HG03175 (cell line): ENCODE measurements around the gene KCNQ1.

Source experiments
- ATAC-seq: cut with Tn5 transposase; IDR thresholded peaks from one replicate; pipeline ENCODE4 v1.9.1; 2021; ENCODE audit warnings: mild to moderate bottlenecking, moderate library complexity; ENCODE audit not compliant: unreplicated experiment

Gene KCNQ1

DNA sequence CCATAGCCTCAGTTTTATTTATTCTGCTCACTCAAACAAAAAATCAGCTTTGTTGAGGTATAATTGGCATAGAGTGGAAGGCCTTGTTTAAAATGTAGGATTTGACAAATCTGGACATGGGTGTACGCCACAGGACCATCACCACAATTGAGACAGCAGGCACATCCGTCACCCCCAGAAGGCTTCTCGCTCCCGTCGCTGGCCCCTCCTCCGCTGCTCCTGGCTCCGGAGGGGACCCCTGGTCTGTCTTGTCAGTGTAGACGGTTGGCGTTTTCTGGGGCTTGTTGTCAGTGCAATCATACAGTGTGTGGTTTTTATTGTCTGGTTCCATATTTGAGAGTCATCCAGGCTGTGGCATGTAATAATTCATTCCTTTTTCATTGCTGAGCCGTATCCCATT, 97.6 kb downstream of the KCNQ1 start:
- ATAC-seq, result no peak

DNA sequence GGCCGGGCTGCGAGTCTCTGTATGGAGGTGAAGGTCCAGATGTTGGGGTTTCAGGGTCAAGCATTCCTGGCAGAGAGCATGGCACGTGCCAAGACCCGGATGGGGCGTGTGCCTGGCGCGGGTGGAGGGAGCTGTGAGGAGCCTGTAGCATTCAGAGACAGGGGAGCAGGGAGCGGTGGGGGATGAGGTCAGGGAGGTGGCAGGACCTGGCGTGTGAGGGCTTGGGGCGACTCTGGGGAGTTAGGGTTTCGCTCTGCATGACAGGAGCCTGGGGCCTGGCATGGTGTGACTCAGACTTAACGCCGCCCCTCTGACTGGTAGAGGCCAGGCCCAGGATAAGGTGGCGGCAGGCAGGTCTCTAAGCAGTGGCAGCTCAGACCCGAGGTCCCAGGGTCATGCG, 103.0 kb downstream of the KCNQ1 start:
- no peak for ATAC-seq

DNA sequence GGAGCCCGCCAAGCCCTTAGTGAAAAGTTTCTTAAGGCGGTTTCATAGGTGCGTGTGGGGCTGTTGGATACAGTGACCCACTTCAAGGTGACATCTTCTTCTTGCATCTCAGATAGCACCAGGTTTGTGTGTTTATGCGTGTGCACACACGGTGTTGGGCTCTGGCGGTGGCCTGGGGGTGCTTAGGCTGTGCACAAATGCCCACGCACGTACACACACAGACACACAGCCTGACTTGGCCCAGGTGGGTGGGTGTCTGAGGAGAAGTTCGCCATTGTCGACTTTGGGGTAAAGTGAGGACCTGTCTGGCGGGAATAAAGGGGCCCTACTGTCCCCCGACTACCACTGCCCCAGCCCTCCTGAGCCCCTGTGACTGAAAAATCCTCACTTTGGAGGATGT, 103.8 kb downstream of the KCNQ1 start:
- ATAC-seq, result no peak

DNA sequence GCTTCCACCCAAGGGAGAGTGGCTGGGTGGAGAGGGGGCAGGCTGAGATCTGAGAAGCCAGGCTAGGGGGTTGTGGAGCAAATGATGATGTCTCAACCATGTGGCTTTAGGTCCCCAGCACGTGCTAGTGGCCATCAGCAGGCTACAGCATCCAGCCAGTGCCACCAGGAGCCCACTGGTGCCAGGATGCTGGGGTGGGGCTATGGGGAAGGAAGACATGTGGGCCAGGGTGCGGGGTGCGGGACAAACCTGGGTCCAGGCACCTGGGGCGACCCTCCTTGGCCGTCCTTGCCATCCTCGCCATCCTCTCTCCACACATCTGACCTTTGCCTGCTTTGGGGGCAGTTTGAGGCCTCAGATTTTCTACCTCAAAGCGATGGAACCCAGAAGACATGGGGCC, 104.3 kb downstream of the KCNQ1 start:
- no peak for ATAC-seq

DNA sequence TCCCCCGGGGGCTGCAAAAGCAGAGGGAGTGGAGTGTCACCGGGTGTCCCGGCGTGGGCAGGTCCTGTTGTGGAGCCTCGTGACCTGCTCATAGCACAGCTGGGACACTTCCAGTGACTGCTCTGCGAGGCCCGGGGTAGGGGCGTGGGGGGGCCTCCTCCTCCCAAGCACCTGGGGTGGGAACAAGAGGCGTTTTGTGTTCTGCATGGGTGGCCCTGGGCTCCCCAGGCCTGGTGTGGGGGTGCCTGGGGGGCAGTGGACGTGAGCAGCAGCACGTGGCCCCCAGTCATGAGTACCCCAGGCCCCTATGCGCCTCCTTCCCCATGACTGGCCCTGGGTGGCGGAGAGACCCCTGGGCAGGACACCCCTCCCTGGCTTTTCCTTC, 104.7 kb downstream of the KCNQ1 start:
- ATAC-seq, result no peak

DNA sequence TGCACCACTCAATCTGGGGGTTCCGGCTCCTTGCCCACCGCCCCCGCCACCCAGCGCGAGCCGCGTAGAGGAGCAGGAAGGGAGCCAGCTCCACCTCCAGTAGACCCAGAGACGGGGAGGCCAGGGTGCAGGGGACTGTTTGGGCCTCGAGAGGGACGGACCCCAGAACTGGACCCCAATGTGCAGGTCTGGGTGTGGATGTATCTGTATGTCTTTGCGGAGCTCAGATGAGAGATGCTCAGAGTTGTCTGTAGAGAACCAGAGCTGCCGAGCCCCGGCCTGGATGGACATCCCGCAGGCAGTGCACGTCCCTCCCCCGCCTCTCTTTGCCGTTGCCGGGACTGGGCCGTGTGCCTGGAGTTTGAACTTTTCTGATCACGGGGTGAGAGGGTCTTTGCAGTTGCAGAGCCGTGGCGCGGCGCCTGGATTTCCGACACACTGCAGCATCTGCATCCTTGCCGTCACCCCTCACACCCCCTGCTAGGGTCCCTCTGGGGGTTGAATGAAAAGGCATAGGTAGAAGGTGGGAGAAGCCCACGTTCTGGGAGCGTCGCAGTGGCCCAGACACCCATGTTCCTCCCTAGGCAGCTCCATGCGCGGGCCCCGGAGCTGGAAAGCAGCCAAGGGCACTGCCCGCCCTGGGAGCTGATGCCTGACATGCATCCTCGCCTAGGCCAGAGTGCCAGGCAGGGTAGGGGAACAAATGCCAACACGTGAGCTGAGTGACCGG, 105.2 kb downstream of the KCNQ1 start:
- ATAC-seq, result no peak

DNA sequence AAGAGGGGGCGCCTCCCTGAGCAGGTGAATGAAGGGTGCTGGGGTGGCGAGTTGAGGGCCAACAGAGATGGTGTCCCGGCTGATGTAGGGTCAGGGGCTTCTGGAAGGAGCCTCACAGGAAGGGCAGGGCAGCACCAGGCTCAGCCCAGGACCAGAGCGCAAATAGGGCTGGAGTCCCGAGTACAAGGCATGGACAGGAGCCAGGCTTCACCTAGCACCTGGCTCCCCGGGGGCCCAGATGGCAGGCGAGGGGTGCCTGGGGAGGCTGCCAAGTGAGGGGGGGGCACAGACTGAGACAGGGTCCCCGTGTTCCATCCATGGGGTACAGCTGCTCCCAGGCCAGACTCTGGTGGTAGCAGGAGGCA, 105.8 kb downstream of the KCNQ1 start:
- no peak for ATAC-seq

DNA sequence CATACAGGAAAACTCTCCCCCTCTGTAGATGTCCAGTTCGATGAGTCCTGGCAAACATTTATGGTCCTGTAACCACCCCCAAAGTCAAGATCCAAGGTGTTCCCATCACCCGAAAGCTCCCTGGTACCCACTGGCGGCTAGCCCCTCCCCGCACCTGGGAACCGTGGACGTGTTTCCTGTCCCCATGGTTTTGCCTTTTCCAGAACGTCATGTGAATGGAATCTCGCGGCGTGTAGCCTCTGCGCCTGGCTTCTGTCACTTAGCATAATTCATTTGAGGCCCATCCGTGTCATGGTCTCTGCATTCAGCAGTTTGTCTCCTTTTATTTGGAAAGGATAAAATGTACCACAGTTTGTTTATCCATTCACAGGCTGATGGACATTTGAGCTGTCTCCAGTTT, 106.3 kb downstream of the KCNQ1 start:
- ATAC-seq, result no peak

DNA sequence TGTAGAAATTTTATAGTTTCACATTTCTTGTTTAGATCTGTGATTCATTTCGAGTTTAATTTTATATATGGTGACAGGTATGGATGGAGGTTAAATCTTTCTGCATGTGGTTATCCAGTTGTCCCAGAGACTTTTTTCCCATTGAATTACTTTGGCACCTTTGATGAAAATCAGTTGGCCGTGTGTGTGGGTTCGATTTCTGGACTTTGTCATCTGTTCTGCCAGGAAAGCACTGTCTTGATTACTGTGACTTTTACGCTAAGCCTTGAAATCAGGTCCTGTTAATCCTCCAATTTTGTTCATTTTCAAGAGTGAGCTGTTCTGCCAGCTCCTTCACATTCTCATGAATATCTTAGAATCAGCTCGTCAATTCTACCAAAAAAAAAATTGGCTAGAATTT, 107.4 kb downstream of the KCNQ1 start:
- ATAC-seq, result no peak

DNA sequence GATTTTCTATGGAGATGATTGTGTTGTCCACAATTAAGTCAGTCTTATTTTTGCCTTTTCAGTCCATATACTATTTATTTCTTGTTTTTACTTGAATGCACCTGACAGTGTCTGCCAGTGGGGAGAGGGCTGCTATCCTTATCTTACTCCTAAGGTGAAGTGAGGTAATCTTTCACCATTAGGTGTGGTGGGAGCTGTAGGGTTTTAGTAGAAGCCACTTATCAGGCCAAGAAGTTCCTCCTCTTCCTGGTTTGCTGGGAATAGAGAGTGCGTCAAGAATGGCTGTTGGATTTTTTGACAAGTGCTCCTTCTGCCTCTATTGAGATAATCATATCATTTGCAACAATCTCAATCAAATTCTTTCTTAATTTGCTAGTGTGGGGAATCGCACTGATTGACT, 108.4 kb downstream of the KCNQ1 start:
- no peak for ATAC-seq

DNA sequence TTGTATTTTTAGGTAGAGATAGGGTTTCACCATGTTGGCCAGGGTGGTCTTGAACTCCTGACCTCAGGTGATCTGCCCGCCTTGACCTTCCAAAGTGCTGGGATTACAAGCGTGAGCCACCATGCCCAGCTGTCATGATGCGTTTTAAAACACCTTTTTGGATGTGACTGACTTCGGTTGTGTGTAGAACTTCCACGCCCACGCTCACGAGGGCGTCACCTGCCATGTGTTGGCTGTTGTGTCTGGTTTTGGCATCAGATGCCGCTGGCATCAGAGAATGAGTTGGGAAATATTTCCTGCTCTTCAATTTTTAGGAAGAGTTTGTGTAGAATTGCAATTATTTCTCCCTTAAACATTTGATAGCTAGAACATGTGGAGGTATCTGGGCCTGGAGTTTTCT, 109.1 kb downstream of the KCNQ1 start:
- no peak for ATAC-seq

DNA sequence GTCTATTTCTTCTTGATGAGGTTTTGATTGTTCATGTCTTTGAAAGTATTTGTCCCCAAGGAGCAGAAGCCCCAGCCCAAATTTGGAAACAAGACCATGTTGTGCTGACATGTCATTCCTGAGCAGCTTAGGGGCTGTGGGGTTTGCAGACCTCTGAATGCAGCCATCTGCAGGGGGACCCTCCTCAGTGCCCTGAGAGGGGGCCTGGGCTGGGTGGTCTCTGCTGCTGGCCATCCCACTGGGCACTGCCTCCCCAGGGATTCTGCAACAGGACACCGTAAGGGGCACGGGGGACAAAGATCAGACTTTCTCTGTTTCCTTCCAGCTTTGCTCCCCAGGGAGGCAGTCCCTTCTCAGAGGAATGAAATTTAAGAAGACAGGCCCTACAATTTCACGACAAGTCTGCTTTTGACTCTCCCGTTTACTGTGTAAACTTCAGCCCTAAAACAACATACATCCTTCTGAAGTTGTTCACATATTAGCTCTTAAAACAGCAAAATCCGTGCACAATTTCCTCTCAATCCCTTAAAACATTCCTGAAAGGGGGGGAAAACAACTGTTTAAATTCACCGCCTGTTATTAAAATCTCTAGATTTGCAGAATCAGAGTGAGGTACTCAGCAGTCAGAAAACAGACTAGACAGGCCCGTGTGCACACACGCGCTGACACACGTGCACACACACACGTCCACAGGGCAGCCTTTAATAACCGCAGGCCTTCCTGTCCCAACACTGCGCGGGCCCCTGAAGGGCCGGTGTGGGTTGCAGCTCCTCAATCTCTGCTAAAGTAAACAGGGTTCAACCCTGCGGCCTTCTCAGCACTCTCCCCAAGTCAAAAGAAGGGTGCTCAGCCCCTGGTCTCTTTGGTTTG, 109.8 kb downstream of the KCNQ1 start:
- ATAC-seq, result no peak

DNA sequence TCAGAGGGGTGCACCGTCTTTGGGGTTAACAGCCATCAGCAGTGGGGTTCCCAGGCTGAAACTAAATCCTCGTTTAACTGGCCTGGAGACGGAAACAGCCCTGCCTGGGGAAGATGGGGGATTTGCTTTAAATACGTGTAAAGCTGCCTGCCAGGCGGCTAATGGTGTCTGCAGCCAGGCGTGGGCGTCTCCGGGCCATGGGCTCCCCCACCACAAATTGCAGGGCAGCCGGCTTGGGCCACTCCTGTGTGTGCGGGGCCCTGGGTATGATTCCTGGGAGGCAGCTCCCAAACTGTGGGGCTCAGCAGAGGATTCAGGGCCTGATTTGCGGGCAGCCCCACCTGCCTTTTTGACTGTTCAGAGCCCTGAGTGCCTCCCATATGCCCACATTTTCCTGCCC, 110.5 kb downstream of the KCNQ1 start:
- no peak for ATAC-seq

DNA sequence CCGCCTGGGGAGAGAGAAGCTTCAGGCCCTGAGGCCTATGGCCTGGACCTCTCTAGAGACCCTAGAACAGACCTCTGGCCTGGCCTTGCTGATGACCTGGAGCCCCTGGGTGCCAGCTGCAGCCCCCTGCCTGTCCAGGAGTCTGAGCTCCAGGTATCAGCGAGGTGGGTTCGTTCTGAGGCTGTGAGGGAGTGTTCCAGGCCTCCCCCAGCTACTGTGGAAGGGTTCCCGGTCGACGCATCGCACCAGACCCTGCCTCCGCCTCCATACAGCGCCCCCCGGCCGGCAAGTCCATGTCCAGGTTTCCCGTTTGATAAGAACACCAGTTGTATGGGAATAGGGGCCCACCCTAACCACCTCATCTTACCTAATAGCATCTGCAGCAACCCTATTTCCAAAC, 111.1 kb downstream of the KCNQ1 start:
- no peak for ATAC-seq

DNA sequence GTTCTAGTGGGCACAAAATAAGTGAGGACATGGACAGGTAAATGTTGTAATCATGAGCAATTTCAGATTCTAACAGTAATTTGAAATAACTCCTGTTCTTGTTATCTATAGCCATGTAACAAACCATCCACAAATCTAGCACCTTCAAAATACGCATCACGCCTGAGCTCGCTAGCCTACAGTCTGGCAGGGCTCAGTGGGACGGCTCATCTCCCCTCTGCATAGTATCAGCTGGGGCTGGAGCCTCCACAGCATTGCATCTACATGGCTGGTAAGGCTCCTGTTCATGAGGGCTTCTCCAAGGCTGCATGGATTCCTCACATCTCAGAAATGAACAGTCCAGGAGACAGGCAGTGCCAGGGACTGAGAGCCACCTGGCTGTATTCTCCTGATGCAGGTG, 112.6 kb downstream of the KCNQ1 start:
- ATAC-seq, result no peak

DNA sequence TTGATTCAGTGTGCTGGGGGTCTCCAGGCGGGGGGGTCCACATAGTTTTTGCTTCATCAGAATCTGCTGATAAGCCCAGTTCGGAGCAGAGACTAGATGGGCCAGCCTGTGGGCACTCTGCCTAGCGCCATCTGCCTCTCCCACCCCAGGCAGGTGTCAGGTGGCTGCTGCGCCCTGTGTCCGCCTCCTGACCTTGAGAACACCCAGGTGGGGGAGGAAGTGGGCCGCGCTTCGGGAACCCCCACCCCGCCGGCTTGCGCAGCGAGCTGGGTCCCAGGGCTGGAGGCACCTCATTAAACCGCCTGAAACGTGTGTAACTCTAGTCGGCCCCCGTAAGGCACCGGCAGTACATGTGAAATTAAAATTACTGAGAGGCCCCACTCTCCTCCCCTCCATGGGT, 113.6 kb downstream of the KCNQ1 start:
- ATAC-seq, result no peak

DNA sequence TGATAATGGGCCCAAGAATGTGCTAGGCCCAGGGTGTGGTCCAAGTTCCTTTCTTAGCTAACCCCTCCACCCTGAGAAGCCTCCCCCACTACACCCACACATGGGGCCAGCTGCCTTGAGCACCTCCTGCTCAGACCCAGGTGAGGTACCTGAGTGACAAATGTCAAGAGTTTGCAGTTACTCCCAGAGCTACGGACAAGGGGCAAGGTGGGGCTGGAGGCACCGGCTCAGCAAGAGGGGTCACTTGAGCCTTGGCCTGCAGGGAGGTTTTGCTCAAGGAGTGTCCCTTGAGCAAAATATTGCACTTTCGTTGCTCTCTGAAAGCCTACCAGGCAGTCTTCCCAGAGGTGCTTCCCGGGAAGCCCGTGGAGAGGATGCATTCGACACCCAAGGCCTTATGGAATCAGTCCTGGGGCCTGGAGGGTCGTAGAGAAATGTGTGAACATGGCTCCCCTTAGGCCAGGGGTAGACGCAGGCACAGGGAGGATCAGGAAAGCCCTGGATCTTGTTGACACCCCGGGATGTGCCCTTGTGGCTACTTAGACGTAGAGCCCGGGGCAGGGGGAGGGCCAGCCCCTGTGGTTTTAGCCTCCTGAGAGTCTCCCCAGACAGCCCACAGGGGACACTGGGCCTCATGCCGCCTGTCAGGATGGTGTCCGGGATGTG, 114.2 kb downstream of the KCNQ1 start:
- ATAC-seq, result no peak

DNA sequence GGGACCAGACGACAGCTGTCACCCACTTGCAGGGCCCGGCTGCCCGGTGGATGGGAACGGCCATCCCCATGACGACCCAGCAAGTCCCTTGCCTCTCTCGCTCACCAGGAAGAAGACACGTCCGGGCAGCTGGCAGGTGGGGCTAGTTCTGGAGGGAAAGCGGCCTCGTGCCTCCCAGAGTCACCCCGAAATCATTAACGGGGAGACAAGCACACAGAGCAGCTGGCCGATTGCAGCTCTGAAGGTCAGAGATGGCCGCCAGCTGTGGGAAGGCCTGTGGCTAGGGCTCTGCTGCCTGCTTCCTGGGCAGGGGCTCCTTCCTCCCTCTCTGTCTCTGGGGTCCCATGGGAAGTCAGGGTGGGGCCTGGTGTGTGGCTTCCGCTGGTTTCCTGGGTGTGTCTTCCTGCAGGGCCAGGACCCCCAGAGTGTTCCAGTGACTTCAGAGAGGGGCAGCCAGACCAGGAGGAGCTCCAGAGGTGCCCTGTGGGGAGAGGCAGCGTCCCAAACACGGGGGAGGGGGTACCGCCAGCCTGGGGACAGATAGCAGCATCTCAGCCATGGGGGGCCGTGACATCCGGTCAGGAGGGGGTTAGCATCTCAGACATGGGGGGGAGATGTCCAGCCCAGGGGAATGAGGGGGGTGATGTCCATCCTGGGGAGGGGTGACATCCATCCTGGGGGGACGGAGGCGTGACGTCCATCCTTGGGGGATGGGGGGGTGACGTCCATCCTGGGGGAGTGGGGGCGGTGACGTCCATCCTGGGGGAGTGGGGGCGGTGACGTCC, 114.9 kb downstream of the KCNQ1 start:
- ATAC-seq, result no peak

DNA sequence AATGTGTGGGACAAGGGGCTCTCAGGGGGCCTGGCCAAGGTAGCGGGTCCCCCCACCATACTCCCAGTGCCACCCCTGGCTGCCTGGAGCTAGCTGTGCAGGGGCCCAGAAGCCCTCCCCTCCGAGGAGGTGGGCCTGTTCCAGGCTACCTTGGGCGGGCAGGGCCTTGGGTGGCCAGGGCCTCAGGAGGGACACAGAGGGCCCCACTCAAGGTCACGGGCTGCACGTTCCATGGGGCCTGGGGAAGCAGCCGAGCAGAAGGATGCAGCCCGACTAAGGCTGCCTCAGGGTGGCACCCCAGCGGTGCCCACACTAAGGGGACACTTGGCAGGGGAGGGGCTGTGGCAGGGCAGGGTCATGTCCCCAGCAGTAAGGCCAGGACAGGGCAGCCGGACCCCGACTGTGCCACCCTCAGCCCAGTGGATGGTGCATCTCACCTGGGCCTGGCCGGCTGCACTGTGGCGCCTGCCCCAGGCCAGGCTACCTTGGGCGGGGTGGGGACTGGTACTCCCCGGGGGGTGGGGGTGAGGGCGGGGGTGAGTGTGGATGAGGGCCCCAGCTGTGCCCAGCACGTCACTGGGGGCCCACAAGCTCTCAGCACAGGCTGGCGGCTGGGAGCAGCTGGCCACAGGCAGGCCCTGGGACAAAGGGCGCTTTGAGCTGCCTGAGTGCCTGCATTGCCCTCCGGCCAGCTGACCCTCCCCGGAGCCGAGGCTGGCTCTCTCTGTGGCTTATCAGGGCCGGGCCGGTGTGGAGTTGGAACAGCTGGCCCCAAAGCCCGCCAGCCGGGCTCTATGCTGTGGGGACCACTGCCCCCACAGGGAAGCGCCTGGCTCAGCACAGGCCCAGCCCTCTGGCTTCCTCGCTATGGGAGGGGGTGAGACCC, 117.1 kb downstream of the KCNQ1 start:
- ATAC-seq, result no peak

DNA sequence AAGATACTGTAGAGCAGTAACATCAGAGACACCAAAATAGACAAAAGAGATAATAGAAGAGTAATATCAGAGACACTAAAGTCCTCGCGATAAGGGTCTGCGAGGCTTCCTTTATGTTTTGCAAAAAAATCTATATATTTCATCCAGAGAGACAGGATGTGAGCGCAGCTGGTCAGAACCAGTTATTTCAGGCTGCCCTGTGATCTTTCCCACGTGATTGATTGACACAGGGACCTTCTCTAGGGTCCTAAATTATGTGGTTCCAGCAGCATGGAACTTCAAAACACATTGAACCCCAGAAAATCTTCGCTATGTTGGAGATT, 118.0 kb downstream of the KCNQ1 start:
- no peak for ATAC-seq
